Measurements from ENCODE around the gene SLC22A2. TPM values are rescaled to one million over a fixed set of nuclear protein-coding genes. Genes with fewer than 3 reads are reported as not detected.
"Not testable (repeated sequence)": the region's sequence is repeated elsewhere in the genome, so short reads cannot be mapped to it uniquely, and the experiment has no call there.

The SLC22A2 gene
- total and polyA plus RNA-seq, 2 of the 13 experiments (the other 11 are each of a cell fraction or from before 2014, with no cell fraction given): not detected

DNA sequence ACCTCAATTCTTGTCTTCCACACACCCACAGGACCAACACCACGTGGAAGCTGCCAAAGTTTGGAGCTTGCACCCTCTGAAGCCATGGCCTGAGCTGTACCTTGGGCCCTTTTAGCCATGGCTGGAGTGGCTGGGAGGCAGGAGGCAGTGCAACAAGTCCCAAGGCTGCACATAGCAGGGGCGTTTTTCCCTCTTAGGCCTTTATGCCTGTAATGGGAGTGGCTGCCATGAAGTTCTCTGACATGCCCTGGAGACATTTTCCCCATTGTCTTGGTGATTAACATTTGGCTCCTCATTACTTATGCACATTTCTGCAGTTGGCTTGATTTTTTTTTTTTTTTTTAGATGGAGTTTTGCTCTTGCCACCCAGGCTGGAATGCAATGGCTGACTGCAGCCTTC, 45.2 kb upstream of the SLC22A2 start:
- H3K4me1 ChIP-seq (ENCODE audit: insufficient read depth, low read length): peaks cover 14% of the 10 kb centered on the region
- TF ChIP-seq HNRNPK (IDR thresholded peaks at IDR 0.05; ENCODE audit: low read depth, low read length, poor library complexity, severe bottlenecking) (no peak), EEA1 (CRISPR knock-in tag; IDR thresholded peaks at IDR 0.05; ENCODE audit: borderline replicate concordance) (no peak), SMARCE1 (IDR thresholded peaks at IDR 0.05; ENCODE audit: borderline replicate concordance) (no peak), NR2C2 (CRISPR knock-in tag; IDR thresholded peaks at IDR 0.05; ENCODE audit: borderline replicate concordance) (no peak), SMYD3 (CRISPR knock-in tag; IDR thresholded peaks at IDR 0.05) (no peak)
- in situ Hi-C loops (cut with HindIII; ENCODE audit: extremely low pct_ligation_motif_present, low pct_unique_long_range_greater_than_20kb) (no loop called here), intact Hi-C loops (cut with micrococcal nuclease; ENCODE audit: unreplicated experiment) (no loop called here)
- no peak for ATAC-seq
- no peaks in the 10 kb centered on the region for H3K36me3 ChIP-seq (replicated peaks in 1 of 2; ENCODE audit: control insufficient read depth in 1 of 2, insufficient read depth in 2 of 2, low read length in 2 of 2)
- peaks cover 16% of the 10 kb centered on the region for H3K9me3 ChIP-seq (ENCODE audit: low read length)
- no peaks in the 10 kb centered on the region for H4K20me1 ChIP-seq (ENCODE audit: insufficient read depth, low read length)
- BruUV-seq (replicated peaks): no TSS peak
- H2AFZ ChIP-seq (ENCODE audit: low read length): no peak overlapping the region
- no peaks in the 10 kb centered on the region for H3K27me3 ChIP-seq (ENCODE audit: control insufficient read depth in 1 of 2, insufficient read depth in 2 of 2, low read length in 2 of 2)
- DNase-seq (ENCODE audit: low spot score): no peak
- H3K4me2 ChIP-seq (ENCODE audit: low read depth, low read length): no peak overlapping the region
- no peak overlapping the region for H3K9ac ChIP-seq (ENCODE audit: insufficient read depth, low read depth, low read length)
- no peak overlapping the region for H3K4me3 ChIP-seq (replicated peaks in 1 of 3; ENCODE audit: insufficient read depth in 1 of 3, low read depth in 2 of 3, low read length in 3 of 3)
- no peaks in the 10 kb centered on the region for H3K79me2 ChIP-seq (ENCODE audit: insufficient read depth, low read length)
- no peak for FAIRE-seq
- ChIA-PET CTCF (ENCODE audit: low intra/inter-chr PET ratio, low total read pairs) (no interaction called here), POLR2A (no interaction called here)
- no peak overlapping the region for H3K27ac ChIP-seq (ENCODE audit: extremely low read length, insufficient read depth, low read length)
- WGBS (ENCODE audit: low lambda C conversion rate): 3% methylated on average over 2 of the region's 2 CpGs

GRCh38 chr6:160302431-160303082, 43.9 kb upstream of the SLC22A2 start:
- WGBS (ENCODE audit: low lambda C conversion rate): 0% methylated on average over 1 of the region's 2 CpGs
- FAIRE-seq; DNase-seq (ENCODE audit: low spot score); in situ Hi-C loops (cut with HindIII; ENCODE audit: extremely low pct_ligation_motif_present, low pct_unique_long_range_greater_than_20kb); H3K4me2 ChIP-seq (ENCODE audit: low read depth, low read length); H3K27me3 ChIP-seq (ENCODE audit: control insufficient read depth in 1 of 2, insufficient read depth in 2 of 2, low read length in 2 of 2); H3K36me3 ChIP-seq (replicated peaks in 1 of 2; ENCODE audit: control insufficient read depth in 1 of 2, insufficient read depth in 2 of 2, low read length in 2 of 2); POLR2A ChIA-PET; H3K79me2 ChIP-seq (ENCODE audit: insufficient read depth, low read length); H3K4me3 ChIP-seq (replicated peaks in 1 of 3; ENCODE audit: insufficient read depth in 1 of 3, low read depth in 2 of 3, low read length in 3 of 3); H3K27ac ChIP-seq (ENCODE audit: extremely low read length, insufficient read depth, low read length); CTCF ChIA-PET (ENCODE audit: low intra/inter-chr PET ratio, low total read pairs); H3K9ac ChIP-seq (ENCODE audit: insufficient read depth, low read depth, low read length); BruUV-seq (replicated peaks); ATAC-seq; H4K20me1 ChIP-seq (ENCODE audit: insufficient read depth, low read length); H2AFZ ChIP-seq (ENCODE audit: low read length); intact Hi-C loops (cut with micrococcal nuclease; ENCODE audit: unreplicated experiment): not testable (repeated sequence)
- TF ChIP-seq ZNF430 (CRISPR knock-in tag; IDR thresholded peaks at IDR 0.05) (peak; percentile 69), ZNF431 (CRISPR knock-in tag; IDR thresholded peaks at IDR 0.05; ENCODE audit: borderline replicate concordance, low read depth) (peak; percentile 86)
- Histone ChIP-seq H3K4me1 (ENCODE audit: insufficient read depth, low read length) (peaks cover 14% of the 10 kb centered on the region), H3K9me3 (ENCODE audit: low read length) (peaks cover 16% of the 10 kb centered on the region)

Measured in HepG2 (cell line).